Neural cell (in vitro differentiated cells): ENCODE data around the gene C9orf72. TPM values are rescaled to one million over a fixed set of nuclear protein-coding genes. Genes with fewer than 3 reads are reported as not detected.

Source experiments
- H2AFZ ChIP-seq: fragments of 200-600, 300-800 bp; sonication (generic), shearing (Covaris generic); 2 replicates; pipeline ENCODE4 v1.6.0; 2014; ENCODE audit warnings: low read depth, mild to moderate bottlenecking, antibody characterized with exemption, low read length, moderate library complexity
- H3F3A ChIP-seq: fragments of 200-600 bp; shearing (Covaris generic); 2 replicates; pipeline ENCODE4 v1.6.1; 2016; ENCODE audit warnings: mild to moderate bottlenecking, moderate library complexity, mixed read lengths, antibody characterized with exemption, low read length; ENCODE audit not compliant: insufficient read depth, poor library complexity, severe bottlenecking
- H3K27ac ChIP-seq: fragments of 200-600, 300-800 bp; sonication (generic), shearing (Covaris generic); 2 replicates; pipeline ENCODE4 v1.5.1; 2014; ENCODE audit warnings: mild to moderate bottlenecking, low read length, moderate library complexity
- H3K27me3 ChIP-seq: fragments of 300-800, 200-600 bp; sonication (generic), shearing (Covaris generic); 2 replicates; pipeline ENCODE4 v1.6.0; 2014; ENCODE audit warnings: mild to moderate bottlenecking, low read depth, low read length, moderate library complexity; ENCODE audit not compliant: insufficient read depth
- H3K36me3 ChIP-seq: fragments of 300-800, 200-600 bp; sonication (generic), shearing (Covaris generic); 2 replicates; pipeline ENCODE4 v1.5.1; 2014; ENCODE audit warnings: mild to moderate bottlenecking, antibody characterized with exemption, low read length, moderate library complexity; ENCODE audit not compliant: insufficient read depth
- H3K4me2 ChIP-seq: fragments of 300-800, 200-600 bp; sonication (generic), shearing (Covaris generic); 2 replicates; pipeline ENCODE4 v1.6.0; 2014; ENCODE audit warnings: mild to moderate bottlenecking, low read length
- H3K4me3 ChIP-seq: fragments of 300-800, 200-600 bp; sonication (generic), shearing (Covaris generic); 2 replicates; pipeline ENCODE4 v1.5.1; 2014; ENCODE audit warnings: mild to moderate bottlenecking, low read length, moderate library complexity
- H3K79me2 ChIP-seq: fragments of 200-600 bp; shearing (Covaris generic); replicated peaks from 2 replicates; pipeline ENCODE4 v1.6.0; 2014; ENCODE audit warnings: mild to moderate bottlenecking, low read length, moderate library complexity; ENCODE audit not compliant: insufficient read depth
- H3K9ac ChIP-seq: fragments of 300-800, 200-600 bp; sonication (generic), shearing (Covaris generic); 2 replicates; pipeline ENCODE4 v1.6.1; 2016; ENCODE audit warnings: mild to moderate bottlenecking, low read length, mixed read lengths
- H3K9me2 ChIP-seq: fragments of 200-600 bp; shearing (Covaris generic); 2 replicates; pipeline ENCODE4 v1.6.1; 2016; ENCODE audit warnings: mild to moderate bottlenecking, low read length, mixed read lengths; ENCODE audit not compliant: insufficient read depth
- H3K9me3 ChIP-seq: fragments of 200-600, 300-800 bp; sonication (generic), shearing (Covaris generic); 2 replicates; pipeline ENCODE4 v1.6.1; 2016; ENCODE audit warnings: mild to moderate bottlenecking, mixed run types, low read length, moderate library complexity, mixed read lengths
- H4K20me1 ChIP-seq: fragments of 200-600 bp; shearing (Covaris generic); 2 replicates; pipeline ENCODE4 v1.6.1; 2016; ENCODE audit warnings: mild to moderate bottlenecking, mixed run types; ENCODE audit not compliant: insufficient read depth
- CTCF ChIP-seq: fragments of 450-650 bp; IDR thresholded peaks from 2 replicates; pipeline ENCODE4 v1.5.1; 2014; ENCODE audit warnings: antibody characterized with exemption, mild to moderate bottlenecking, moderate library complexity; ENCODE audit not compliant: poor library complexity, severe bottlenecking
- EP300 ChIP-seq: fragments of 450-650 bp; conservative IDR thresholded peaks from 2 replicates; pipeline ENCODE4 v1.6.1; 2014; ENCODE audit warnings: antibody characterized with exemption, mild to moderate bottlenecking, moderate library complexity; ENCODE audit not compliant: poor library complexity, severe bottlenecking
- EZH2 ChIP-seq: fragments of 200-600, 300-800 bp; shearing (Covaris generic), sonication (generic); IDR thresholded peaks from 2 replicates; pipeline ENCODE4 v1.6.1; 2014; ENCODE audit warnings: antibody characterized with exemption, low read length, borderline replicate concordance, mild to moderate bottlenecking; ENCODE audit not compliant: insufficient read depth, poor library complexity, severe bottlenecking
- MXI1 ChIP-seq: fragments of 450-650 bp; conservative IDR thresholded peaks from 2 replicates; pipeline ENCODE4 v1.6.1; 2014; ENCODE audit warnings: antibody characterized with exemption, mild to moderate bottlenecking; ENCODE audit not compliant: poor library complexity, severe bottlenecking
- POLR2AphosphoS5 ChIP-seq: IDR thresholded peaks from 2 replicates; pipeline ENCODE4 v1.6.1; 2012
- RAD21 ChIP-seq: fragments of 450-650 bp; conservative IDR thresholded peaks from 2 replicates; pipeline ENCODE4 v1.6.1; 2014; ENCODE audit warnings: antibody characterized with exemption, mild to moderate bottlenecking, moderate library complexity
- SMC3 ChIP-seq: fragments of 450-650 bp; conservative IDR thresholded peaks from 2 replicates; pipeline ENCODE4 v1.6.1; 2014; ENCODE audit warnings: antibody characterized with exemption, mild to moderate bottlenecking, moderate library complexity; ENCODE audit not compliant: poor library complexity
- TAF1 ChIP-seq: IDR thresholded peaks from 2 replicates; pipeline ENCODE4 v1.6.1; 2012; ENCODE audit warnings: low read depth
- polyA plus RNA-seq: library from polyadenylated mRNA; depleted of rRNA; stranded (reverse); fragments of >200 nt; gene quantifications from 2 replicates; pipeline ENCODE4 v1.2.3, GENCODE V29; 2014
- TF ChIP-seq, protein P1 (sequence below): IDR thresholded peaks from 2 replicates; pipeline ENCODE4 v1.6.1; 2012; ENCODE audit warnings: borderline replicate concordance

C9orf72 gene
- polyA plus RNA-seq, 1 donor from 2014 or later, result 166 TPM

DNA sequence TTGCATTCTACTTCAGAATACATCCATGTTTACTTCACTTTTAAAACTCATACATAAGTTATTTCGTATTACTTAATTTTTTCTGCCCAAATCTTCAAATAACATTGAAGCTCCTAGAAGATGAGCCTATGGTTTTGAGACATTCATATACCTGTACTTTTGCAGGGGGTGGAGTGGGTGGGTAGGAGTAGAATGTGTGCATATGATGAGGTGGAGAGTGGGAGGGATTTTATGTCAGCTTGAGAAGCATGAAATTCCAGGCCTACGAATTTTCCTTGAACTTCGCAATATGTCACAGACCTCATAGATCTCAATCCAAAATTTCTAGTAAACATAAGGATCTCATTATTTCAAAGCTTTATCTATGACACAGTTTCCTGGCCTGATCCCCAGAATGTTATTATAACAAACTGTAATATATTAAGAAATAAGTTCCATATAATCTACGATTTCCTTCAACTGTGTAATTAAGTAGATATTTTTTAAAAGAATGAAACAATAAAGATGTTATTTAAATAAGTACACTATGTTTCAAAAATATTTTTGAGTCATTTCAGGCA lies 24.0 kb downstream of the C9orf72 start:
- Histone ChIP-seq H3K36me3 (peaks cover 28% of the 10 kb centered on the region), H3K9me2 (no peaks in the 10 kb centered on the region), H3K9ac (no peak overlapping the region), H3K4me2 (no peak overlapping the region), H3F3A (no peaks in the 10 kb centered on the region), H3K27me3 (no peaks in the 10 kb centered on the region), H3K79me2 (no peaks in the 10 kb centered on the region), H4K20me1 (no peaks in the 10 kb centered on the region), H2AFZ (no peak overlapping the region), H3K4me3 (no peak overlapping the region), H3K9me3 (no peaks in the 10 kb centered on the region), H3K27ac (no peak overlapping the region)
- no peak for TF ChIP-seq SMC3
- no peak for TF ChIP-seq CTCF
- TF ChIP-seq TAF1, result no peak
- TF ChIP-seq MXI1, result no peak
- TF ChIP-seq POLR2AphosphoS5, result no peak
- no peak for TF ChIP-seq EZH2
- TF ChIP-seq, protein P1, sequence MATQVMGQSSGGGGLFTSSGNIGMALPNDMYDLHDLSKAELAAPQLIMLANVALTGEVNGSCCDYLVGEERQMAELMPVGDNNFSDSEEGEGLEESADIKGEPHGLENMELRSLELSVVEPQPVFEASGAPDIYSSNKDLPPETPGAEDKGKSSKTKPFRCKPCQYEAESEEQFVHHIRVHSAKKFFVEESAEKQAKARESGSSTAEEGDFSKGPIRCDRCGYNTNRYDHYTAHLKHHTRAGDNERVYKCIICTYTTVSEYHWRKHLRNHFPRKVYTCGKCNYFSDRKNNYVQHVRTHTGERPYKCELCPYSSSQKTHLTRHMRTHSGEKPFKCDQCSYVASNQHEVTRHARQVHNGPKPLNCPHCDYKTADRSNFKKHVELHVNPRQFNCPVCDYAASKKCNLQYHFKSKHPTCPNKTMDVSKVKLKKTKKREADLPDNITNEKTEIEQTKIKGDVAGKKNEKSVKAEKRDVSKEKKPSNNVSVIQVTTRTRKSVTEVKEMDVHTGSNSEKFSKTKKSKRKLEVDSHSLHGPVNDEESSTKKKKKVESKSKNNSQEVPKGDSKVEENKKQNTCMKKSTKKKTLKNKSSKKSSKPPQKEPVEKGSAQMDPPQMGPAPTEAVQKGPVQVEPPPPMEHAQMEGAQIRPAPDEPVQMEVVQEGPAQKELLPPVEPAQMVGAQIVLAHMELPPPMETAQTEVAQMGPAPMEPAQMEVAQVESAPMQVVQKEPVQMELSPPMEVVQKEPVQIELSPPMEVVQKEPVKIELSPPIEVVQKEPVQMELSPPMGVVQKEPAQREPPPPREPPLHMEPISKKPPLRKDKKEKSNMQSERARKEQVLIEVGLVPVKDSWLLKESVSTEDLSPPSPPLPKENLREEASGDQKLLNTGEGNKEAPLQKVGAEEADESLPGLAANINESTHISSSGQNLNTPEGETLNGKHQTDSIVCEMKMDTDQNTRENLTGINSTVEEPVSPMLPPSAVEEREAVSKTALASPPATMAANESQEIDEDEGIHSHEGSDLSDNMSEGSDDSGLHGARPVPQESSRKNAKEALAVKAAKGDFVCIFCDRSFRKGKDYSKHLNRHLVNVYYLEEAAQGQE, result no peak
- TF ChIP-seq EP300, result no peak
- TF ChIP-seq RAD21, result no peak

- no peaks in the 10 kb centered on the region for H3K9me3 ChIP-seq
- no peak overlapping the region for H3K9ac ChIP-seq
- no peak overlapping the region for H2AFZ ChIP-seq
- no peak overlapping the region for H3K4me2 ChIP-seq
- H3F3A ChIP-seq, result no peaks in the 10 kb centered on the region
- no peak overlapping the region for H3K27ac ChIP-seq
- TF ChIP-seq SMC3 (peak; percentile 84), EZH2 (no peak), RAD21 (peak; percentile 80), CTCF (peak; percentile 73)
- H3K4me3 ChIP-seq, result no peak overlapping the region
- H3K79me2 ChIP-seq, result no peaks in the 10 kb centered on the region
- no peaks in the 10 kb centered on the region for H3K9me2 ChIP-seq
- H3K27me3 ChIP-seq, result no peaks in the 10 kb centered on the region
- H3K36me3 ChIP-seq, result peaks cover 23% of the 10 kb centered on the region
- no peaks in the 10 kb centered on the region for H4K20me1 ChIP-seq
These were observed 25.1 kb downstream of the C9orf72 start for GRCh38 chr9:27548055-27548741.
